Neutrophil (primary cell): ENCODE measurements around the gene TPK1.

Experiments used
- H3K27ac ChIP-seq: fragments of 200-600 bp; sonication (generic); 2 replicates; pipeline ENCODE4 v1.5.1; 2016; ENCODE audit warnings: mild to moderate bottlenecking, moderate library complexity
- H3K27me3 ChIP-seq: fragments of 200-600 bp; sonication (generic); 2 replicates; pipeline ENCODE4 v1.6.0; 2016; ENCODE audit warnings: mild to moderate bottlenecking
- H3K36me3 ChIP-seq: fragments of 200-600 bp; sonication (generic); 2 replicates; pipeline ENCODE4 v1.5.1; 2017
- H3K4me1 ChIP-seq, 2 experiments: fragments of 200-600 bp in 1 of 2; sonication (generic) in 1 of 2; 1 replicate in 1 of 2; 2 replicates in 1 of 2; pipeline versions ENCODE4 v1.5.1 to v1.6.1; 2013 to 2016; ENCODE audit warnings: low read depth in 1 of 2, low read length in 1 of 2, mild to moderate bottlenecking in 1 of 2, moderate library complexity in 1 of 2; ENCODE audit not compliant: control insufficient read depth in 1 of 2, insufficient read depth in 1 of 2
- H3K4me3 ChIP-seq, 2 experiments: fragments of 200-600 bp in 1 of 2; sonication (generic) in 1 of 2; 1 replicate in 1 of 2; 2 replicates in 1 of 2; pipeline ENCODE4 v1.5.1; 2013 to 2016; ENCODE audit warnings: low read depth in 1 of 2, low read length in 1 of 2, mild to moderate bottlenecking in 1 of 2, moderate library complexity in 1 of 2
- H3K9me3 ChIP-seq: fragments of 200-600 bp; sonication (generic); 2 replicates; pipeline ENCODE4 v1.5.1; 2016
- CTCF ChIP-seq: fragments of 200-600 bp; sonication (generic); IDR thresholded peaks from 2 replicates; pipeline ENCODE4 v1.5.1; 2016; ENCODE audit warnings: antibody characterized with exemption

Gene TPK1

GRCh38 chr7:144416341-144416740 is 419.5 kb downstream of the TPK1 start:
- Histone ChIP-seq H3K27ac (no peak overlapping the region), H3K4me3 (no peak overlapping the region), H3K36me3 (no peaks in the 10 kb centered on the region), H3K27me3 (peaks cover 52% of the 10 kb centered on the region), H3K9me3 (no peaks in the 10 kb centered on the region), H3K4me1 (no peaks in the 10 kb centered on the region)
- TF ChIP-seq CTCF: no peak

GRCh38 chr7:144415858-144416257 is 420.0 kb downstream of the TPK1 start:
- no peak overlapping the region for H3K27ac ChIP-seq
- H3K9me3 ChIP-seq: no peaks in the 10 kb centered on the region
- H3K4me3 ChIP-seq: no peak overlapping the region

GRCh38 chr7:144414815-144415214 is 421.0 kb downstream of the TPK1 start:
- H3K27ac ChIP-seq: no peak overlapping the region
- no peak for TF ChIP-seq CTCF
- no peaks in the 10 kb centered on the region for H3K36me3 ChIP-seq

More at GRCh38 chr7:144415858-144416257, 420.0 kb downstream of the TPK1 start:
- H3K4me1 ChIP-seq: no peaks in the 10 kb centered on the region
- H3K36me3 ChIP-seq: no peaks in the 10 kb centered on the region
- H3K27me3 ChIP-seq: peaks cover 56% of the 10 kb centered on the region
- no peak for TF ChIP-seq CTCF

GRCh38 chr7:144410441-144410840 is 425.4 kb downstream of the TPK1 start:
- TF ChIP-seq CTCF: no peak
- Histone ChIP-seq H3K27me3 (peaks cover 90% of the 10 kb centered on the region), H3K9me3 (no peaks in the 10 kb centered on the region), H3K27ac (no peak overlapping the region), H3K4me3 (no peak overlapping the region), H3K4me1 (no peaks in the 10 kb centered on the region), H3K36me3 (no peaks in the 10 kb centered on the region)

More at GRCh38 chr7:144414815-144415214, 421.0 kb downstream of the TPK1 start:
- H3K4me1 ChIP-seq: no peaks in the 10 kb centered on the region
- peaks cover 67% of the 10 kb centered on the region for H3K27me3 ChIP-seq
- no peaks in the 10 kb centered on the region for H3K9me3 ChIP-seq
- no peak overlapping the region for H3K4me3 ChIP-seq

- H3K4me1 ChIP-seq: no peaks in the 10 kb centered on the region
- TF ChIP-seq CTCF: no peak
- H3K4me3 ChIP-seq: no peak overlapping the region
- no peaks in the 10 kb centered on the region for H3K36me3 ChIP-seq
- peaks cover 73% of the 10 kb centered on the region for H3K27me3 ChIP-seq
- no peak overlapping the region for H3K27ac ChIP-seq
- H3K9me3 ChIP-seq: no peaks in the 10 kb centered on the region
Measured at GRCh38 chr7:144408121-144408520, 427.7 kb downstream of the TPK1 start.
